HG03045 (cell line): ENCODE data around the gene SAA4.
"Not testable (repeated sequence)": the region's sequence is repeated elsewhere in the genome, so short reads cannot be mapped to it uniquely, and the experiment has no call there.

Experiments used
- ATAC-seq: cut with Tn5 transposase; IDR thresholded peaks from one replicate; pipeline ENCODE4 v1.9.1; 2021; ENCODE audit warnings: mild to moderate bottlenecking, moderate library complexity; ENCODE audit not compliant: unreplicated experiment

The SAA4 gene

DNA sequence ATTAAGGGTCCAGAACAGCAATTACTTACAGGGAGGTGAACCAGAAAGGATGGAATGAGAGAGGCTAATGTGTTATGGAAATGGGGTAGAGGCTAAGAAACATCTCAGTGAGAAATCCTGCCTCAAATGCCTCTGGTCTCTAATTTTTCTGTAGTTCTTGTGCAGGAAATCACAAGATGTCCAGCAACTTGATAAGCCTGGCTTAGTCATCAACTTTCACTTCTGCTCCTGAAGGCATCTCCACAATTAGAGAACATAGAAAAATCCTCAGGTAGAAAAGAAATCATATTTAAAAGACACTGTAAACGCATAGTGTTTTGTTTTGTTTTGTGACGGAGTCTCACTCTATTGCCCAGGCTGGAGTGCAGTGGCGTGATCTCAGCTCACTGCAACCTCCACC, 45.2 kb downstream of the SAA4 start:
- no peak for ATAC-seq

- not testable (repeated sequence) for ATAC-seq
Observed at GRCh38 chr11:18189476-18190245, 46.9 kb downstream of the SAA4 start.

DNA sequence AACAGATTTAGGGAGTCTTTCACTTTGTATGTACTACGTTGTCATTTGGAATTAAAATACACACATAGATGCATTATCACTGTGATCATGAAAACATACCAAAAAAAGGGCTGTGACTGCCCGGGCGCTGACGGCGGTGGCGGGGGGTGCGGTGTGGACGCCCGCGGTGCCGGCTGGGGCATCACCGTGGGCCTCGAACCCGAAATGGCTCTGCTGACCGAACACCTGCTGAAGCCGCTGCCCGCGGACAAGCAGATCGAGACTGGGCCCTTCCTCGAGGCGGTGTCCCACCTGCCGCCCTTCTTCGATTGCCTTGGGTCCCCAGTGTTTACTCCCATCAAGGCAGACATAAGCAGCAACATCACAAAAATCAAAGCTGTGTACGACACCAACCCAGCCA, 47.8 kb downstream of the SAA4 start:
- no peak for ATAC-seq
